HG03469 (cell line): ENCODE results near the gene SDHAF3.
A peak's percentile ranks its signal among the peaks of the same experiment; 100 is the strongest.
"Not testable (repeated sequence)": the region's sequence is repeated elsewhere in the genome, so short reads cannot be mapped to it uniquely, and the experiment has no call there.

ENCODE experiments used
- ATAC-seq: cut with Tn5 transposase; IDR thresholded peaks from one replicate; pipeline ENCODE4 v1.9.1; 2021; ENCODE audit warnings: mild to moderate bottlenecking, moderate library complexity, moderate number of reproducible peaks; ENCODE audit not compliant: unreplicated experiment

SDHAF3 gene

GRCh38 chr7:97117372-97118188 is at the start of gene SDHAF3:
Gene SDHAF3 (plus strand): TSS chr7:97117698. CDS start chr7:97117724, 26 bp downstream.
- peak; percentile 88 for ATAC-seq

DNA sequence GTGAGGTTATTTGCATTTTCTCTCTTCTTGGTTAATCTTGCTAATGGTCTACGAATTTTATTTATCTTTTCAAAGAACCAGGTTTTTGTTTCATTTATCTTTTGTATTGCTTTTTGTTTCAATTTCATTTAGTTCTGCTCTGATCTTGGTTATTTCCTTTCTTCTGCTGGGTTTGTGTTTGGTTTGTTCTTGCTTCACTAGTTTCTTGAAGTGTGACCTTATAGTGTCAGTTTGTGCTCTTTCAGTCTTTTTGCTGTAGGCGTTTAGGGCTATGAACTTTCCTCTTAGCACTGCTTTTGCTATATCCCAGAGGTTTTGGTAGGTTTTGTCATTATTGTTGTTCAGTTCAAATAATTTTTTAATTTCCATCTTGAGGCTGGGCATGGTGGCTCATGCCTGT is 45.5 kb upstream of the SDHAF3 start:
- not testable (repeated sequence) for ATAC-seq

DNA sequence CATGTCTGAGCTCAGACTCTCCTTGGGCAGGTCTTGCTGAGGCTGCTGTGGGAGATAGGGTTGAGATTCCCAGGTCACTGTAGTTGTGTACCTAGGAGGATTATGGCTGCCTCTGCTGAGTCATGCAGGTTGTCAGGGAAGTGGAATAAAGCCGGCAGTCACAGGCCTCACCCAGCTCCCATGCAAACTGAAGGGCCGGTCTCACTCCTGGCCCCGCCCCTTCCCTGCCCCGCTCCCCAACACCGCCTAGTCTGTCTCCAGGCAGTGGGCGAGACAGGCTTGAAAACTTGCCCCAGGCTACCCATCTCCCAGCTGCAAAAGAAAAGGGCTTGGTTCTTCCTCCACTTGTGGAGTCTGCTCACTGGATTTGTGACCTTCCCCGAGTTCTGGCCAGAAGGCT is 41.6 kb upstream of the SDHAF3 start:
- ATAC-seq = no peak

DNA sequence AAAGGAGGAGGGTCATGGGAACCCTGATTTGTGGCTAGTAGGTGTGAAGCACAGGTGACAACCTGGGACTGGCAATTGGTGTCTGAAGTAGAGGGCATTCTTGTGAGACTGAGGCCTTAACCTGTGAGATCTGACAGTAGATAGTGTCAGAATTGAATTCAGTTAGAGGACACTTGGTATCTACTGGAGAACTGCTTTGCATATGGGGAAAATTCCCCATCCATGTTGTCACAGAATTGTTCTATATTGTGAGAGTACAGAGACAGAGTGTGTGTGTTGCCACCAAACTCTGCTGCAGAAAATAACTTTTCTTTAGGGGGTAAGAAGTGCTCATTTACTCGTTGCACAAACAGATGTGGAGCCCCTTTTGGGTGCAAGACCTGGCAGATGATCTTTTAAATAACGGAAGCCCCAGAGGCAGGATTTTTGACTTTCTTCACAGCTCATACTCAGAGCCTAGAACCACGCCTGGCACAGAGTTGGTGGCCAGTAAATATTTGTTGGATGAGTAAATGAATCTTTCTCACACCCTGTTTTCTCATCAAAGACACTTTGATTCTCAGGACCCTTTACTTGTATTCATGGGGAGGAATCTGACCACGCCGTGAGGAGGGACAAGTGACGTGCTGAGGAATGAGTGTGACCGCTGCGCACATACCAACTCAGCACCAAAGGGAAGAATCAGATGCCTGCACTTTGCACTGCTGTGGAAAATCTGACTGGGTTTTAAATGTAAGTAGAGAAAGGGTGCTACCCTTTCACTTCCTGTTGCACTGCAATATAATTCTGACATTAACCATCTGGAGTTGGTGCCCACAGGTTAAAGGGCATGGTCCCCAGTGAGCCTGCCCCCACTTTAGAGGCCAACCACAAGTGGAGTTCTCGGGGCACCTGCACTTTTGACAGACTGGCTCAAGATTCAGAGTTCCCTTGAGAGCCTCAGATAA is 39.2 kb upstream of the SDHAF3 start:
- peak; percentile 69 for ATAC-seq

DNA sequence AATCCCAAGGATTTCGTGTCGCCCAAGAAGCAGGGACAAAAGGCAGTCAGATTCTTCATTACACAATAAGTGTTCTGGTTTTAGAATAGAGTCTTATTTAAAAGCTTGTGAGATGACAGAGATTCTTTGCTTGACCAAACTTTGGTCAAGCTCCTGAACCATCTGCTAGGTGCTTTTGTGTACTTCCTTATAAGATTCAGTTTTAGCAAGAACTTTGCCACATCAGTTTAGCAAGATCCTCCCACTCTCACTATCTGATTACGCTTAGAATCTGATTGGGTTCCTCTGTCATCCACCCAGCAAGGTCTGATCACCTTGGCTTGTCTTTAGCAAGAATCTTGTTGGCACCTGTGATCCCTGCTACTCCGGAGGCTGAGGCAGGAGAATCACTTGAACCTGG is 38.2 kb upstream of the SDHAF3 start:
- no peak for ATAC-seq

- no peak for ATAC-seq
These were observed 35.8 kb upstream of the SDHAF3 start for GRCh38 chr7:97081521-97082300.

GRCh38 chr7:97088364-97088763 is 29.1 kb upstream of the SDHAF3 start:
- ATAC-seq = no peak

- no peak for ATAC-seq
These were observed 27.7 kb upstream of the SDHAF3 start for GRCh38 chr7:97089771-97090170.

- no peak for ATAC-seq
These were observed 26.6 kb upstream of the SDHAF3 start for GRCh38 chr7:97090761-97091353.

DNA sequence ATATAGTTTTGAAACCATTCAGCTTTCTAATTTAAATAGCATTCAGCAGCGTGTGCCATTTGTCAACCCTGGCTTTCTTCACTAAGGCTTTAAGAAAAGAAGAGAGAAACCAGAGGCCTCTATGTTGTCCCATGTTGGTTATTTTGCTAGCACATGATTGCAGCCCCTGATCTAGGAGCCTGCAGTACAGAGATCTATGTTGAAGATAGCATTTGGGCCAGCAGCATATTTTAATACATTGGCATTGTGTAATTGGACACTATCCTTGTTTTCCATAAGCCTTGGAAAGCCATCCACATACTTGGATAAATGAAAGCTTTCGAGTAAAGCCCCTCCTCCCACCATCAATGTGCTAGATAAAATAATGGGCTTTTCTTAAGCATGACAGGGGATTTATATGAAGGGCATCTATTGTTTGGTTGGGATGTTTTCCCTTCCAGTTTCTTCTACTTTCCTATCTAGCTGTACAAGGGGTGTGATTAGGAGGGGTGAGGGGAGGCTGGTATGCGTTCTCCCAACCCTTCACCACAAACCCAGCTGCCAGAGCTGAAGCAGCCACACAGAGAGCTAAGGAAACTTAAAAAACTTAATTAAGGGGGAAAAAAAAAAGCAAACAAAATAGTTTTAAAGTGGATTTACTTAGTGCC is 23.1 kb upstream of the SDHAF3 start:
- no peak for ATAC-seq

DNA sequence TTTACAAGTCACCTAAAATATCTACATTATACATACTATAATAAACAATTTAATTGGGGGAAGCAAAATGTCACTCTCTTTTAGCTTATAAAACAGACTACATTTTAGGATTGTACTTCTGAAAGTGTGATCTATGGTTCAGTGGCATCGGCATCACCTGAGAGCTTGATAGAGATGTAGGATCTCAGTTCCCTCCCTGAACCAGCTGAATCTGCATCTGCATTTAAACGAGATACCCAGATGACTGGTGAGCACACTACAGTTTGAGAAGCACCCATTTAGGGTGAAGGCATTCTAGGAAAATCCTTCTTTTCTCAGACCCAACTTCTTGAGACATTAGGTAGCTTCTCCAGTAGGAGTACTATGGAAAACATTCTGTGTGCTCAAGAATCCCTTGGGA is 21.5 kb upstream of the SDHAF3 start:
- ATAC-seq = no peak

DNA sequence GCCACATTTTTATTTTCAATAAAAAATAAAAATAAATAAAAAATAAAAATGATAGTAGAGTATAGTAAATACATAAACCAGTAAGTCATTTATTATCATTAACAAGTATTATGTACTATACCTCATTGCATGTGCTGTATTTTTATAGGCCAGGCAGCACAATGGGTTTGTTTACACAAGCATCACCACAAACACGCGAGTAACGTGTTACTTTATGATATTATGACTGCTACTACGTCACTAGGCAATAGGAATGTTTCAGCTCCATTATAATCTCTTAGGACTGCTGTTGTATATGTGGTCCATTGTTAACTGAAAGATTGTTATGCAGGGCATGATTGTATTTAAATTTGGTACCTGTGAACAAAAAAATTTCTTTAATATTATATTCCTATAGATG is 20.8 kb upstream of the SDHAF3 start:
- ATAC-seq = no peak

DNA sequence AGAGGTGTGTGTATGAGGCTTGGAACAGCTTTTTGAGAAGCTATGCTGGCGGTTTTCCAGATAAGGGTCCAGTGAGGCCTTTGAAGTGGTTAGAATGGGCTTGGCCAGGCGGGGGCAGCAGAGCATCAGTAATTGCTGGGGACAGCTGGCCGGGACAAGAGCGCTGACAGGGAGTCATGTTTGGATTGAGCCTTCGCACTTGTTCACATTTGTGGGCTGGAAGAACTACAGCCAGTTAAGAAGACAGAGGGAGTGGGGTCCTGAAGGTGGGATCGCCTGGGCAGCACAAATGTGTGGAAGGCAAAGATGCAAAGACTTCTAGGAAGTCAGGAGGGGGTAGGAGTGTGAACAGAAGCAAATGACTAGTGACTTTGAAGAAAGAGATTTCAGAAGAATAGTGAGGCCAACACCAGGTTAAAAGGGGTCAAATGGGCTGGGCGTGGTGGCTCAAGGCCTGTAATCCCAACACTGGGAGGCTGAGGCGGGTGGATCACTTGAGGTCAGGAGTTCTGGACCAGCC is 12.7 kb upstream of the SDHAF3 start:
- ATAC-seq = peak; percentile 85

DNA sequence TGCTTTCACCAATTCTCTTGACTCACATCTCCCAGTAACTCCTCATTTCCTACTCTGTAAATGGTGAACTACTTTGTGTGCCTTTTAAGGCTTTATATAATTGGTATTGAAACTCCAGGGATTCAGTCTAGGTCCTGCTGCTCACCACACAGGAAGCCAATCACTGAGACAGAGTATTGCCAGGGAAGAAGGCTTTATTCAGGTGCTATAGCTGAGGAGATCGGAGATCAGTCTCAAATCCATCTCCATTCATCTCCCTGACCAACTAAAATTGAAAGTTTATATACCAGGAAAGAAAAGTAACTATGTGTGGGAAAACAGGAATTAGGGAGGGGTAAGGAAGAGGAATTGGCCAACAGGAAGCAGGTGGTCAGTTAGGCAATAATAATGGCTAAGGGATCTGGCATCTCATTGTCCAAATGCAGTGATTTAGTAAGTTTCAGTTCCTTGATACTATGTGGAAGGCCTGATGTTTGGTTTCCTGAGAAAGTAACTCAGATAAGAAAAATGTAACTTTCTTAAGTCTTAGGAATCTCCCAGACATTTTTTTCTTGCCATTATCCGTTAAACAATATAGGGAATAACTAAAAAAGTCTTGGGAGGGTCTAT is 10.2 kb upstream of the SDHAF3 start:
- no peak for ATAC-seq

DNA sequence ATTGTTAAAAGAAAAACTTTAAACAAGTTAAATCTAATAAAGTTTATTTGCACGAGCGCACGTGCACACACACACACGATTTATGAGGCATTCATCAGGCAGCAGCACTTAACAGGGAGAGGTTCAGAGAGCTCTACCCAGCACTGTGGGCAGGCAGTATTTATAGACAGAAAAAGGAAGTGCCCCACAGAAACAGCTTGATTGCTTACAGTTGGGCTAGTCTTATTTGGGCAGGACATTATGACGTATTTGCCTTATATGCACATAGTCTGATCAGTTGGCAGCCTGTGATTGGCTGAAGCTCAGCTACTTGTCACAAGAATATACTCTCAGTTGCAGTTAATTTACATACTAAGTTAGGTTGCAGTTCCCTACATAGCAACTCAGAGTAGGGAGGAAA is 1.2 kb upstream of the SDHAF3 start:
- ATAC-seq = peak; percentile 26

GRCh38 chr7:97117035-97117371 is 495 bp upstream of the SDHAF3 start:
- ATAC-seq = no peak

GRCh38 chr7:97118306-97118917 is 914 bp downstream of the SDHAF3 start:
- ATAC-seq = no peak

GRCh38 chr7:97119747-97120146 is 2.2 kb downstream of the SDHAF3 start:
- ATAC-seq = no peak
